NCI-H2196 treated with DMSO at 0.1 percent for 48 hours (cell line): Measurements from ENCODE around the gene MAST4.
"Not testable (repeated sequence)": the region's sequence is repeated elsewhere in the genome, so short reads cannot be mapped to it uniquely, and the experiment has no call there.

Source experiments
- DNase-seq: peaks from one replicate; lab custom pipeline; 2025; ENCODE audit not compliant: unreplicated experiment; lab: John Stamatoyannopoulos, UW

MAST4 gene

GRCh38 chr5:67168069-67168468 lies 571.9 kb downstream of the MAST4 start:
- no peak for DNase-seq

DNA sequence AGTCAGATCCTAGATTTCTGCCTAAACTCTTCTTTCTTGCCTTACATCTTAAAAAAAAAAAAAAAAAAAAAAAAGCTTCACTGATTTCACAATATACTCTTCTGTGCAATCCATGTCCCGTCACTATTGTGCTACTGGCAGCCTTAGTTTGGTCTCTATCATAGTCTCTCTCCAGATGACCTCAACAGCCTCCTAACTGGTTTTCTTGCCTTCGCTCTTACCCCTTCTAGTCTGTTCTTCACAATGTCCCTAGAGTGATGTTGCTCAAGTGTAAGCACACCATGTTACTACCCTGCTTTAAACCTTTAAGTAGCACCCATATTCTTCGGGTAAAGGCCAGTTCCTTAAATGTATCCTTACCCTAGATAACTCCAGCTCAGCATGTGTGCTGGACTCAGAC lies 574.6 kb downstream of the MAST4 start:
- no peak for DNase-seq

GRCh38 chr5:67173351-67173750 lies 577.2 kb downstream of the MAST4 start:
- DNase-seq, result not testable (repeated sequence)

DNA sequence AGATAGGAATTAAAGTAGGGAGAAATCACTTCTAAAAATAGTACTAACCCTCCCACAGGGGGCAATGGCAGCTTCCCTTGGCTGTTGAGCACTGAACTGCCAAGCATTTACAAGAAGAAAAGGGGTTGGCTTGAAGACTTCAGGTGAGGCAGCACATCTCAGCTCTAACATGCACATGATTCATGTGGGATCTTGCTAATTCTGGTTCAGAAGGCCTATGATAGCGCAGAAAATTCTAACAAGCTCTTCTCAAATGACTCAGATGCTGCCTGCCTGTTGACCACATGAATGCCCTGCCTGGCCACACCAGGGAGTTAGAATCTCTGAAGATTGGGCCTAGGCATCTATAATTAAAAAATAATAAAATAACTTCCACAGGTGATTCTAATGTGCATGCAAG lies 577.8 kb downstream of the MAST4 start:
- DNase-seq, result no peak

DNA sequence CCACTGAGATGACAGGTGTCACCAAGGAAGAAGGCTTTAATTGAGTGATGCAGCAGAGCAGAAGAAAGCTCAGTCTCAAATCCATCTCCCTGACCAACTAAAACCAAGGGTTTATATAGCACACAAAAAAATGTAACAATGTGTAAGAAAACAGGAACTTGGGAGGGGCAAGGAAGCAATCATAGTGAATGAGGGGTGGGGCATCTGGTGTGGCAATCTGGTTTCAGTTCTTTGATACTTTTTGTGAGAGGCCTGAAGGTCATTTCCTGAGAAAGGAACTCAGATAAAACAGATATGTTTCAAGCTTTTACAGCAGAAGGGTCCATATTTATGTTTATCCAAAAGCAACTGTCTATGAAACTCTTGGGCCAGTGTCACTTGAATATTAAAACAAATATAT lies 580.7 kb downstream of the MAST4 start:
- DNase-seq, result no peak

GRCh38 chr5:67178085-67178484 lies 581.9 kb downstream of the MAST4 start:
- no peak for DNase-seq

GRCh38 chr5:67178966-67179365 lies 582.8 kb downstream of the MAST4 start:
- DNase-seq, result no peak

GRCh38 chr5:67179697-67180361 lies 583.6 kb downstream of the MAST4 start:
- DNase-seq, result no peak

GRCh38 chr5:67181648-67182221 lies 585.5 kb downstream of the MAST4 start:
- DNase-seq, result no peak

- no peak for DNase-seq
Measured at GRCh38 chr5:67182301-67182790, 586.2 kb downstream of the MAST4 start.

- DNase-seq, result no peak
Measured at GRCh38 chr5:67183859-67184258, 587.7 kb downstream of the MAST4 start.

DNA sequence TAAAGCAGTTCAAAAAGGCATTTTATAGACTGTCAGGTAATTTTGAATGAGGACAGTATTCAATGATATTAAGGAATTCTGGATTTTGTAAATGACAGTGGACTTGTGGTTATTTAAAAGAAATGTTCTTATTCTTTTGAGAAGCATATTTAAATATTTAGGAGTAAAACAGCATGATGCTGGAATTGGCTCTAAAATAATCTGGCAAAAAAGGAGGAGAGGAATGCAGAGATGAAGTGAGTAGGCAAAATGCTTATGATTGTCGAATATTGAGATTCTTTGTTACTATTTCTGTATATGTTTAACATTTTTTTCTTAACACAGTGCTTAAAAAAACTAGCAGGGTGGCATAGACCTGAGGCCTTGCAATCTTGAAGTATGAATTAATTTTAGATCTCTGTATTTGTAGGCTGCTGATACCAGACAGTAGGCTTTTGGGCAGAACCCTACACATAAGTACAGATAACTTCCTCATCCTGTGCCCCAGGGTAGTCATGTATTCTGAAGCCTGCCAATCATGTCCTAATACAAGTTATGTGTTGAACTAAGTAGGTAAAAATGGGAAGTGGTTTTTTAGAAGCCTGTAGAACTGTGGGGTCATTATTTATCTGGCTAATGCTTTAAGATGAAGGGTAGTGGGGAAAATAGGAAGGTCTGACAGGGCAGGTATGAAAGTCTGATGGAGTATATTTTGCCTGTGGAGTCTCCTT lies 591.0 kb downstream of the MAST4 start:
- DNase-seq, result no peak

GRCh38 chr5:67188274-67189078 lies 592.3 kb downstream of the MAST4 start:
- no peak for DNase-seq

DNA sequence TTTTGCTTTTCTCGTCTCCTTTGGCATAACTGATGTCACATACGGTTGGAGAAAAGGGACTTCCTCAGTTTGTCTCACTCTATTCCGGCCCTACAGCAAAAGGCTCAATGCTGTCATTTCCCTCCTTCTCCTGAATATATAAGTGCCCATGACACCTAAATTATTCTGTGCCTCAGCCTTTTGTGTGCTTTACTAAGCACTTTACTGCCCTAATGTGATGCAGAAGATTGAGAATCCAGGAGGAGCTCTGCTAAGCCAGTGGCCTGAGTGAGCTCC lies 592.8 kb downstream of the MAST4 start:
- no peak for DNase-seq

DNA sequence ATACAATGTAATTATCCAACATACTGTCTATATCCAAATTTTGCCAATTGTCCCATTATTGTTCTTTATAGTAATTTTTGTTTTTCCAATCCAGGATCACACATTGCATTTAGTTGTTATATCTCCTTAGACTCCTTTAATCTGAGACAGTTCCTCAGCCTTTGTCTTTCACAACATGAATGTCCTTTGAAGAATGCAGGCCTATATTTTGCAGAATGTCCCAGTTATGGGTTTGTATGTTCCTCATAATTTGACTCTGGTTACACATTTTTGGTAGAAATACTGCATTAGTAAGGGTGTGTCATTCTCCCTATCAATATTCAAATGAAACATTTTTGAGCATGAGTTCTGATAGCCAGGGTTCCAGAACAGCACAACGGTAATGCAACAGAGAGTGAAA lies 593.7 kb downstream of the MAST4 start:
- DNase-seq, result no peak

DNA sequence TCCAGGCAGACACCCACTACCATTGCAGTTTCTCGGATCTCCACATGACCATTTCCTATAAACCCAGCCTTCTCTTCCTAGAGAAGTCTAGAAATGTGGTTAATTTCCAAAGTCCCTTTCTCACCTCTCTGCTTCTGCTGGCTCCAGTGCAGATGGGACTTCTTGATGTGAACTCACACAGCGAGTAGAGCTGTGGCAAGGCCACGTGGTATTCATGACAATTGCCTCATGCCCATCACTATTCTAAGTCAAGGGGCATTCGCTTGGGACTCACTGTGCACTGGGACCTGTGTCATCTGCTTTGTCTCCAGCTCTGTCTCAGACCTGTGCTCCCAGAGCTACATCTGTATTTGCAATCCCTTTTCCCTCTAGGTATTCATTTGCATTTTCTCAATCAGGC lies 594.2 kb downstream of the MAST4 start:
- DNase-seq, result no peak

DNA sequence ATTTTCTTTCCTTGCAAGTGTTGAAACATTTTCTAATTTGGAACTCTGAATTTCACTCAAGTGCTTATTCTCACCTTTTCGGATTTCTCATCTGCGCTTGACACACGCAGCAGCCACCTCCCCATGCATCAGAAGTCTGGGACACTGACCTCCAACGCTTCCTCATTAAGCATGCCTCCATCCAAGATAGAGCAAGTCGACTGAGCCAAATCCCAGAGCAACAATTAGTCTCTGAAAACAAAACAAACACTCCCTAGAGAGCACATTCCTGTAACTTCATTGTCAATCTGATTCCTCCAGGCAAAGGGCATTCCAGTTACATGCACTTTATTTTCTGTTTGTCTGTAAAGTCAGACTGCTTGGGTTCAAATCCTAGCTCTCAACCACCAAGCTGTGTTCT lies 594.7 kb downstream of the MAST4 start:
- DNase-seq, result no peak

GRCh38 chr5:67192719-67193438 lies 596.7 kb downstream of the MAST4 start:
- DNase-seq, result no peak

- DNase-seq, result no peak
Measured at GRCh38 chr5:67193439-67193807, 597.2 kb downstream of the MAST4 start.

- DNase-seq, result no peak
Measured at GRCh38 chr5:67194166-67194565, 598.0 kb downstream of the MAST4 start.
